Right lobe of liver (tissue), 4 donors: ENCODE data around the gene EEF2.
"Not testable (repeated sequence)": the region's sequence is repeated elsewhere in the genome, so short reads cannot be mapped to it uniquely, and the experiment has no call there.

ENCODE experiments used
- CTCF ChIP-seq, 4 donors: fragments of 200-600 bp in 3 of 4; fragments of 450-650 bp in 1 of 4; IDR thresholded peaks; one replicate each; pipeline versions ENCODE4 v1.5.1 to v1.8.0; 2016 to 2022; ENCODE audit warnings: antibody characterized with exemption in 4 of 4, mild to moderate bottlenecking in 2 of 4
- POLR2A ChIP-seq: fragments of 450-650 bp; IDR thresholded peaks from one replicate; pipeline ENCODE4 v1.6.1; 2017; ENCODE audit warnings: antibody characterized with exemption, mild to moderate bottlenecking
- donor health status: DM: no; HTN: no; CAD: no.
- donor health status: DM: no; HTN: no; CAD: no.
- donor health status: DM: no; HTN: yes; CAD: no.

- TF ChIP-seq CTCF (IDR thresholded peaks at IDR 0.05); POLR2A: not testable (repeated sequence)
Observed at GRCh38 chr19:3938300-3938950, 46.8 kb downstream of the EEF2 start.
